Sigmoid colon (tissue), 7 donors: Measurements from ENCODE around the gene GLIPR1L1. TPM values are rescaled to one million over a fixed set of nuclear protein-coding genes. Genes with fewer than 3 reads are reported as not detected.

Experiments
- DNase-seq: peaks from one replicate; pipeline ENCODE4 v3.0.0-alpha.2; 2019
- H3K27ac ChIP-seq, 4 donors: fragments of 200-600 bp; sonication (generic); one replicate each; pipeline ENCODE4 v1.5.1; 2016 to 2019; ENCODE audit warnings: mild to moderate bottlenecking in 1 of 4
- H3K27me3 ChIP-seq, 3 donors: fragments of 200-600 bp; sonication (generic); one replicate each; pipeline ENCODE4 v1.5.1; 2019; ENCODE audit warnings: mild to moderate bottlenecking in 1 of 3
- H3K36me3 ChIP-seq, 4 donors: fragments of 200-600 bp; sonication (generic); one replicate each; pipeline ENCODE4 v1.5.1; 2016 to 2019
- H3K4me1 ChIP-seq, 4 donors: fragments of 200-600 bp; sonication (generic); one replicate each; pipeline ENCODE4 v1.5.1; 2017 to 2019
- H3K4me3 ChIP-seq, 4 donors: fragments of 200-600 bp; sonication (generic); one replicate each; pipeline ENCODE4 v1.5.1; 2017 to 2019; ENCODE audit warnings: mild to moderate bottlenecking in 2 of 4, moderate library complexity in 1 of 4
- H3K9me3 ChIP-seq, 4 donors: fragments of 200-600 bp in 3 of 4; sonication (generic) in 3 of 4; one replicate each; pipeline versions ENCODE4 v1.5.1 to v1.6.1; 2013 to 2019
- CTCF ChIP-seq, 4 experiments: fragments of 450-650 bp in 3 of 4; fragments of 200-600 bp in 1 of 4; IDR thresholded peaks; one replicate each; pipeline ENCODE4 v1.5.1; 2016 to 2019; ENCODE audit warnings: antibody characterized with exemption in 4 of 4, mild to moderate bottlenecking in 3 of 4, moderate library complexity in 2 of 4
- EP300 ChIP-seq, 4 donors: sonication (generic); formaldehyde crosslinking; IDR thresholded peaks; one replicate each; pipeline ENCODE4 v1.6.1; 2017; ENCODE audit warnings: antibody characterized with exemption in 4 of 4
- POLR2A ChIP-seq, 2 donors: fragments of 450-650 bp; IDR thresholded peaks; one replicate each; pipeline ENCODE4 v1.6.1; 2016; ENCODE audit warnings: antibody characterized with exemption in 2 of 2, mild to moderate bottlenecking in 2 of 2, moderate library complexity in 2 of 2
- POLR2AphosphoS5 ChIP-seq, 4 donors: sonication (generic); formaldehyde crosslinking; IDR thresholded peaks; one replicate each; pipeline ENCODE4 v1.6.1; 2017; ENCODE audit warnings: antibody characterized with exemption in 4 of 4
- WGBS, 2 donors: extraction: QIAGEN DNeasy Blood & Tissue Kit; methylation state at CpG; one replicate each; pipeline ENCODE4 v1.1.7; 2013; 5-methylcytosine and 5-hydroxymethylcytosine counted together
- intact Hi-C: fragments of 100-400 bp; cut with DNase I; formaldehyde crosslinking; loops from one replicate; pipeline ENCODE4 v1.15.1; 2023
- polyA plus RNA-seq, 3 donors: library from polyadenylated mRNA; stranded (reverse); fragments of 200-250 nt; gene quantifications; one replicate each; pipeline ENCODE4 v1.2.3, GENCODE V29; 2013
- total RNA-seq, 4 donors: library from RNA; depleted of rRNA; stranded (reverse); fragments of >200 nt; gene quantifications; one replicate each; pipeline ENCODE4 v1.1.0, GENCODE V29; 2016
- donor health status: healthy with polysubstance abuse.
- donor health status: Bipolar disorder and iron deficiency.
- donor health status: healthy.

The GLIPR1L1 gene
- total and polyA plus RNA-seq, 7 donors, result not detected

GRCh38 chr12:75317784-75318183 is 16.7 kb upstream of the GLIPR1L1 start:
- no peak overlapping the region for H3K4me3 ChIP-seq
- no peak overlapping the region for H3K27ac ChIP-seq
- TF ChIP-seq POLR2AphosphoS5 (IDR thresholded peaks at IDR 0.05) (no peak), CTCF (IDR thresholded peaks at IDR 0.05) (no peak), EP300 (IDR thresholded peaks at IDR 0.05) (no peak), POLR2A (IDR thresholded peaks at IDR 0.05) (no peak)
- H3K9me3 ChIP-seq, result no peaks in the 10 kb centered on the region
- WGBS, 2 donors, result 87% methylated on average over 3 of the region's 3 CpGs
- H3K27me3 ChIP-seq, result no peaks in the 10 kb centered on the region
- DNase-seq, result no peak
- no peaks in the 10 kb centered on the region for H3K36me3 ChIP-seq
- intact Hi-C loops, result no loop called here
- no peaks in the 10 kb centered on the region for H3K4me1 ChIP-seq

GRCh38 chr12:75322464-75322863 is 12.0 kb upstream of the GLIPR1L1 start:
- H3K27me3 ChIP-seq, result no peaks in the 10 kb centered on the region
- no peak for TF ChIP-seq CTCF (IDR thresholded peaks at IDR 0.05)
- TF ChIP-seq POLR2A (IDR thresholded peaks at IDR 0.05), result no peak
- no peak for TF ChIP-seq EP300 (IDR thresholded peaks at IDR 0.05)
- no peak for TF ChIP-seq POLR2AphosphoS5 (IDR thresholded peaks at IDR 0.05)
- H3K9me3 ChIP-seq, result no peaks in the 10 kb centered on the region
- H3K36me3 ChIP-seq, result no peaks in the 10 kb centered on the region
- no peaks in the 10 kb centered on the region for H3K4me1 ChIP-seq
- H3K27ac ChIP-seq, result no peak overlapping the region
- no peak overlapping the region for H3K4me3 ChIP-seq
- intact Hi-C loops, result no loop called here
- 0 to 1% methylated on average over 1 of the region's 1 CpG for WGBS, 2 donors
- no peak for DNase-seq

GRCh38 chr12:75323663-75324062 is 10.8 kb upstream of the GLIPR1L1 start:
- Histone ChIP-seq H3K9me3 (no peaks in the 10 kb centered on the region), H3K36me3 (no peaks in the 10 kb centered on the region), H3K4me1 (no peaks in the 10 kb centered on the region), H3K4me3 (no peak overlapping the region), H3K27me3 (no peaks in the 10 kb centered on the region), H3K27ac (no peak overlapping the region)
- DNase-seq, result no peak
- intact Hi-C loops, result no loop called here
- WGBS, 2 donors, result 77 to 91% methylated on average over 3 of the region's 3 CpGs
- TF ChIP-seq EP300 (IDR thresholded peaks at IDR 0.05) (no peak), POLR2A (IDR thresholded peaks at IDR 0.05) (no peak), CTCF (IDR thresholded peaks at IDR 0.05) (no peak), POLR2AphosphoS5 (IDR thresholded peaks at IDR 0.05) (no peak)

GRCh38 chr12:75327642-75328041 is 6.8 kb upstream of the GLIPR1L1 start:
- TF ChIP-seq CTCF (IDR thresholded peaks at IDR 0.05) (no peak), POLR2AphosphoS5 (IDR thresholded peaks at IDR 0.05) (no peak), EP300 (IDR thresholded peaks at IDR 0.05) (no peak), POLR2A (IDR thresholded peaks at IDR 0.05) (no peak)
- H3K36me3 ChIP-seq, result no peaks in the 10 kb centered on the region

More at GRCh38 chr12:75327642-75328041, 6.8 kb upstream of the GLIPR1L1 start:
- Histone ChIP-seq H3K9me3 (no peaks in the 10 kb centered on the region), H3K4me3 (no peak overlapping the region), H3K27me3 (no peaks in the 10 kb centered on the region), H3K27ac (no peak overlapping the region), H3K4me1 (peaks cover 0 to 9% (median 6%) of the 10 kb centered on the region in 4 donors)
- WGBS, 2 donors, result 88 to 97% methylated on average over 1 of the region's 1 CpG
- intact Hi-C loops, result no loop called here
- DNase-seq, result no peak
